Heart left ventricle (tissue), 16 donors: ENCODE results near the gene APCDD1. TPM values are rescaled to one million over a fixed set of nuclear protein-coding genes. Genes with fewer than 3 reads are reported as not detected.

Experiments used
- ATAC-seq, 4 donors: fragments of 200-7000 bp; cut with Tn5 transposase; one replicate each; pipeline ENCODE4 v1.9.1; 2020 to 2022; ENCODE audit warnings: moderate library complexity in 4 of 4, mild to moderate bottlenecking in 3 of 4, moderate number of reproducible peaks in 1 of 4
- DNase-seq, 5 donors: peaks; one replicate each; pipeline ENCODE4 v3.0.0-alpha.2; 2020
- H3K27ac ChIP-seq, 12 donors: fragments of 200-600 bp; sonication (generic) in 4 of 12; one replicate each; pipeline versions ENCODE4 v1.5.0 to v1.8.0; 2016 to 2022; ENCODE audit warnings: mild to moderate bottlenecking in 2 of 12
- H3K27me3 ChIP-seq, 9 donors: fragments of 200-600 bp; sonication (generic) in 2 of 9; one replicate each; pipeline versions ENCODE4 v1.5.1 to v1.8.0; 2016 to 2022; ENCODE audit warnings: mild to moderate bottlenecking in 3 of 9
- H3K36me3 ChIP-seq, 9 donors: fragments of 200-600 bp; sonication (generic) in 2 of 9; one replicate each; pipeline versions ENCODE4 v1.5.0 to v1.8.0; 2018 to 2022; ENCODE audit warnings: mild to moderate bottlenecking in 2 of 9
- H3K4me1 ChIP-seq, 12 donors: fragments of 200-600 bp; sonication (generic) in 4 of 12; one replicate each; pipeline versions ENCODE4 v1.5.0 to v1.8.0; 2016 to 2022; ENCODE audit warnings: mild to moderate bottlenecking in 3 of 12
- H3K4me3 ChIP-seq, 12 donors: fragments of 200-600 bp; sonication (generic) in 4 of 12; one replicate each; pipeline versions ENCODE4 v1.5.0 to v1.8.0; 2017 to 2022; ENCODE audit warnings: mild to moderate bottlenecking in 9 of 12, moderate library complexity in 4 of 12
- H3K9me3 ChIP-seq, 12 donors: fragments of 200-600 bp; sonication (generic) in 4 of 12; one replicate each; pipeline versions ENCODE4 v1.5.0 to v1.8.0; 2016 to 2022; ENCODE audit warnings: mild to moderate bottlenecking in 1 of 12
- POLR2A ChIP-seq, 2 donors: fragments of 450-650 bp; IDR thresholded peaks; one replicate each; pipeline ENCODE4 v1.6.1; 2017; ENCODE audit warnings: antibody characterized with exemption in 2 of 2, mild to moderate bottlenecking in 2 of 2, moderate library complexity in 2 of 2
- WGBS, 4 donors: extraction: QIAGEN DNeasy Blood & Tissue Kit in 2 of 4; methylation state at CpG; one replicate each; pipeline versions ENCODE4 v1.1.5 to v1.1.7; 2013 to 2018; 5-methylcytosine and 5-hydroxymethylcytosine counted together
- intact Hi-C, 10 donors: fragments of 100-400 bp; cut with DNase I; formaldehyde crosslinking; loops; one replicate each; pipeline versions ENCODE4 v1.11.1 to v1.14.2; 2022
- polyA plus RNA-seq, 2 donors: library from polyadenylated mRNA; stranded (reverse); fragments of 200-250 nt; gene quantifications; one replicate each; pipeline ENCODE4 v1.2.3, GENCODE V29; 2013
- total RNA-seq, 9 donors: library from RNA; depleted of rRNA in 2 of 9; stranded (reverse); fragments of >200 nt in 2 of 9; fragmentation: NEBNext Ultra II Directional in 3 of 9; extraction: Animal tissue kit (Norgen Biotek cat#: 25700) in 3 of 9; gene quantifications; one replicate each; pipeline versions ENCODE4 v1.1.0 to v1.2.4, GENCODE V29; 2016 to 2023
- TF ChIP-seq, protein P1 (sequence below), 12 donors: fragments of 200-600 bp; sonication (generic) in 4 of 12; IDR thresholded peaks; one replicate each; pipeline versions ENCODE4 v1.5.0 to v1.8.0; 2018 to 2022; ENCODE audit warnings: antibody characterized with exemption in 12 of 12, mild to moderate bottlenecking in 5 of 12
- donor health status: ischemic (EF 13 %, LVEDD 7.1; RV severe dilation, severe dysfunction).
- donor health status: healthy with polysubstance abuse.
- donor health status: DM: no; HTN: yes; CAD: no.
- donor health status: DM: no; HTN: no; CAD: no.
- donor health status: ischemic (EF 25% LVEDD 6.9; RV normal size, moderate dysfunction).
- donor health status: ischemic (EF 25% LVEDD 5.7; RV mildly dilated, moderate dysfunction).
- donor health status: healthy.
- donor health status: DM: yes; HTN: yes; CAD: no.
- donor health status: ischemic (EF 35%, LVEDD 5.7; RV mildly dilated, moderate dysfunction).
- donor health status: nonischemic (EF 11% LVEDD 7.7; RV severe dilation, severe dysfunction).
- donor health status: DM: yes; HTN: yes; CAD: no.
- donor health status: PGD.
- donor health status: ischemic (EF 29% LVEDD 5.4; RV normal size, mild dysfunction).
- donor health status: nonischemic (EF 23%, LVEDD 6.1; RV moderate dilation, normal function).

APCDD1 gene
- total and polyA plus RNA-seq, 11 donors = 7.5 to 65.4 (median 15.7) TPM

DNA sequence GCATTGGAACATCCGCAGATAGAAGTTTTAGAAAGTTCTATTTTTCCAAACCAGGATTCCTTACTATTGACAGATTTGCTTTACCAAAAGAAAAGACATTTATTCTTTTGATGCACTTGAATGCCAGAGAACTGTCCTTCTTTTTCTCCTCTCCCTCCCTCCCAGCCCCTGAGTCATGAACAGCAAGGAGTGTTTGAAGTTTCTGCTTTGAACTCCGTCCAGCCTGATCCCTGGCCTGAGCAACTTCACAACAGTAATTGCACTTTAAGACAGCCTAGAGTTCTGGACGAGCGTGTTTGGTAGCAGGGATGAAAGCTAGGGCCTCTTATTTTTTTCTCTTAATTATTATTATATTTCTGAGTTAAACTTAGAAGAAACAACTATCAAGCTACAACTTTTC lies 33.6 kb downstream of the APCDD1 start:
- intact Hi-C loops = loop anchor here in 1 of 10 donors (5.0 kb wide), 1 partner anchor 41 kb away; no protein-coding TSS in a partner anchor
- DNase-seq = no peak
- ATAC-seq = no peak
- H3K27ac ChIP-seq = no peak overlapping the region
- 84 to 88% (median 85%) methylated on average over 4 of the region's 4 CpGs for WGBS, 4 donors
- H3K36me3 ChIP-seq = peaks cover 0 to 28% (median 6%) of the 10 kb centered on the region in 9 donors
- H3K4me1 ChIP-seq = peaks cover 0 to 11% (median 0%) of the 10 kb centered on the region in 12 donors
- H3K4me3 ChIP-seq = no peak overlapping the region
- H3K9me3 ChIP-seq = no peaks in the 10 kb centered on the region
- TF ChIP-seq POLR2A (IDR thresholded peaks at IDR 0.05) = no peak
- TF ChIP-seq, protein P1, sequence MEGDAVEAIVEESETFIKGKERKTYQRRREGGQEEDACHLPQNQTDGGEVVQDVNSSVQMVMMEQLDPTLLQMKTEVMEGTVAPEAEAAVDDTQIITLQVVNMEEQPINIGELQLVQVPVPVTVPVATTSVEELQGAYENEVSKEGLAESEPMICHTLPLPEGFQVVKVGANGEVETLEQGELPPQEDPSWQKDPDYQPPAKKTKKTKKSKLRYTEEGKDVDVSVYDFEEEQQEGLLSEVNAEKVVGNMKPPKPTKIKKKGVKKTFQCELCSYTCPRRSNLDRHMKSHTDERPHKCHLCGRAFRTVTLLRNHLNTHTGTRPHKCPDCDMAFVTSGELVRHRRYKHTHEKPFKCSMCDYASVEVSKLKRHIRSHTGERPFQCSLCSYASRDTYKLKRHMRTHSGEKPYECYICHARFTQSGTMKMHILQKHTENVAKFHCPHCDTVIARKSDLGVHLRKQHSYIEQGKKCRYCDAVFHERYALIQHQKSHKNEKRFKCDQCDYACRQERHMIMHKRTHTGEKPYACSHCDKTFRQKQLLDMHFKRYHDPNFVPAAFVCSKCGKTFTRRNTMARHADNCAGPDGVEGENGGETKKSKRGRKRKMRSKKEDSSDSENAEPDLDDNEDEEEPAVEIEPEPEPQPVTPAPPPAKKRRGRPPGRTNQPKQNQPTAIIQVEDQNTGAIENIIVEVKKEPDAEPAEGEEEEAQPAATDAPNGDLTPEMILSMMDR (IDR thresholded peaks at IDR 0.05) = no peak
- no peaks in the 10 kb centered on the region for H3K27me3 ChIP-seq

DNA sequence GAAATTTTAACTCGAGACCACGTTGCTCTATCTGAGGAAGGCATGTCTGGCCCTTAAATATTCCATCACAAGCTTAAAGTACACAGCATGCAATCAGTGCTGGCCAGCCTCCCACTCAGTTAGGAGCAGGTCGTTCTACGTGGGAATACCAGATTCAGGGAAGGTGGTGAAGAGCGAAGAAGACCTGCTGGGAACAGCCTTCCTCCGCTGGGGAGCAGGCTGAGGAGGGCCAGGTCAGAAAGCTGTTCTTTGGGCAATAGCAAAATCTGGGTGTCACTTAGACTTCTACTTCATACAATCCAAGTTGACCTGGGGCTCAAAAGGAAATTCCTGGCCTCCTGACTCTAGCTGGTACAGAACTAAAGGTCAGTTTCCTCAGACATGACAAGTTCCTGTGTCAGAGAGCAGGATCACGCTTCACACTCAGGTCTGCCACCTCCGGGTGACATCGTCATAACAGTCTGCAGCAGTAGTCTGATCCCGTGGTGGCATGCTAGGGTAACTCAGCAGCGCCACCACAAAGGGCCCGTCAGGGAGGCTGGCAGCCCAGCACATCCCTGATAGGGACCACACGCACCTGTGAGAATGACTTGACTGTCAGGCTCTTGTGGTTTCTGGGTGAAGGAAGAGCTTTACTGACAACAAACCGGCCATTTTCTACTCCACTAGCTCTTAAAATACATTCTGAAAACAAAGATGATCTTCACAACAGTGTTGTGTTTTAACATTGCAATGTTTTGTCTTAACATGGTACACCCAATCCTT lies 36.1 kb downstream of the APCDD1 start:
- Histone ChIP-seq H3K9me3 (no peaks in the 10 kb centered on the region), H3K27ac (no peak overlapping the region), H3K36me3 (peaks cover 0 to 27% (median 6%) of the 10 kb centered on the region in 9 donors), H3K4me1 (peaks cover 0 to 6% (median 0%) of the 10 kb centered on the region in 12 donors), H3K4me3 (no peak overlapping the region), H3K27me3 (no peaks in the 10 kb centered on the region)
- WGBS, 4 donors = 59 to 68% (median 63%) methylated on average over 11 to 14 of the region's 14 CpGs
- DNase-seq (peak in 2 of 5 donors; percentile 43 to 67), ATAC-seq (peak; percentile 40 to 85 (median 78))
- TF ChIP-seq, protein P1 (IDR thresholded peaks at IDR 0.05) = peak in 6 of 12 donors; percentile 17 to 41 (median 26)
- no peak for TF ChIP-seq POLR2A (IDR thresholded peaks at IDR 0.05)
- intact Hi-C loops = no loop called here

DNA sequence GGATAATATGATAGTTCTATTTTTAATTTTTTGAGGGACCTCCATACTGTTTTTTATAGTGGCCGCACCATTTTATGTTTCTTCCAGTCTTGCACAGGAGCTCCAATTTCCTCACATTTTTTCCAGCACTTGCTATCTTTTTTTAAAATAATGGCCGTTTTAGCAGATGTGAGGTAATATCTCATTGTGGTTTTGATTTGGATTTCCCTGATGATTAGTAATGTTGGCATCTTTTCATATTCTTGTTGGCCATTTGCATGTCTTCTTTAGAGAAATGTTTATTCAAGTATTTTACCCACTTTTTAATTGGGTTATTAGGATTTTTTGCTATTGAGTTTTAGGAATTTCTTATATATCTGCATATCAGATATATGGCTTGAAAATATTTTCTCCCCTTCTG lies 41.5 kb downstream of the APCDD1 start:
- no peaks in the 10 kb centered on the region for H3K36me3 ChIP-seq

DNA sequence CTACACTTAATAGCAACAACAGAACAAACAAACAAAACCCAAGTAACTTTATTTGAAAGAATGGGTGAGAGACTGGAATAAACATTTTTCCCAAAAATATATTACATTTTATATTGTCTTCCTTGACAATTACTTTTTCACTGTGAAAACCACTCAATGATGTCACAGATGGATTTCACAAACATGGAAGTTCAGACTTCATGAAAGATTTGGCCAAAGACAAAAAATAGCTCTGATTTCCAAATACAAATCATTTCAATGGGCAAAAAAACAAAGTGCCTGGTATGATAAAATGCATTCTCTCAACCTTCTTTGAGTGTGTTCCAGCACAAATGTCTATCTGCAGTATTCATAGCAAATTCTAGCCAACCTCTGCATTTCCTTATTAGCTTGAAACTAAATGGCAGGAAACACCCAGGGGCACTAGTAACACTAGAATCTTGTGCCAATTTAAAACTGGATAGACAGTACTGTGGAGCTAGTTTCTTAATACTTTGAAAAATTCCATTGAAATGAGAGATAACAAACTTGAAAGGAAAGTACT lies 42.8 kb downstream of the APCDD1 start:
- Histone ChIP-seq H3K4me3 (no peak overlapping the region), H3K36me3 (no peaks in the 10 kb centered on the region), H3K4me1 (peaks cover 0 to 7% (median 0%) of the 10 kb centered on the region in 12 donors), H3K27ac (no peak overlapping the region), H3K9me3 (no peaks in the 10 kb centered on the region), H3K27me3 (no peaks in the 10 kb centered on the region)
- TF ChIP-seq, protein P1 (IDR thresholded peaks at IDR 0.05) = no peak
- TF ChIP-seq POLR2A (IDR thresholded peaks at IDR 0.05) = no peak
- DNase-seq (no peak), ATAC-seq (no peak)
- intact Hi-C loops = no loop called here

More for the DNA sequence above, 41.5 kb downstream of the APCDD1 start:
- Histone ChIP-seq H3K4me1 (peaks cover 0 to 7% (median 0%) of the 10 kb centered on the region in 12 donors), H3K9me3 (no peaks in the 10 kb centered on the region), H3K27ac (no peak overlapping the region), H3K4me3 (no peak overlapping the region), H3K27me3 (no peaks in the 10 kb centered on the region)
- 60 to 73% (median 65%) methylated on average over 2 of the region's 2 CpGs for WGBS, 4 donors
- TF ChIP-seq, protein P1 (IDR thresholded peaks at IDR 0.05) = no peak
- TF ChIP-seq POLR2A (IDR thresholded peaks at IDR 0.05) = no peak
- no peak for DNase-seq
- intact Hi-C loops = no loop called here
- ATAC-seq = no peak
